ENCODE data around the gene ATP1A4.

DNA sequence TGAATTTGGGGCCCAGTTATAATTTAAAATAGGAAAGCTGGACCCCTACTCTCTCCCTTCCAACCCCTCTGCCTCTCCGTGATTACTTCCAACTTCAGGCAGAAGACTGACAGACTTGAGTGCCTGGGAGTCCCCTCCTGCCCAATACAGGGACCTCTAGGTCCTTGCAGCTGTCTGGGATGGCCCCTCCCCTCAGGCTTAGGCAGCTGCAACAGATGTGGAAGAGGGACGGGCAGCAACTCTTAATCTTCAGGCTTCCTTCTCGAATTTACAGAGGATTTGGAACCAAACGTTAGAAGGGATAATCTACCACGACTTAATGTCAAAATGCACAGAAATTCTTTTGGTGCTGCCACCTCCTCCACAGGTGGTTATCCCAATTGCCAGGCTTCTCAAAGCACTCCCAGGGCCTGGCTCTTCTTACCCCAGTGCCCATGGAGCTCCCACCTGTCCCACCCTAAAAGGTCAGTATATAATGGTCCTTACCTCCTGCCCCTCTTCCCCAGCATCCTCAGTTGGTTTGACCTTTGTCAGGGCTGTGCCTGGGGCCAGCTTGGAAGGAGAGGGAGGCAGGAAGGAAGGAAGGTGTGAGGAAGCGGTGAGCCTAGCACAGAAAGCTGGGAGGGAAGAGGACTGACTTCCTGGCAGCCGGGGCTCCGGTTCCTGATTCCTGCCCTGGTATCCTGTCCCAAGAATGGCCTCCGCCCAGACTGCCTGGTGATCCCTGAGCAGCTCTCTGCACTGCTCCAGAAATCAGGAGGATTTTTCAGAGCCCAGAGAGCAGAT, 56.6 kb downstream of the ATP1A4 start:
- TF ChIP-seq, protein P1, sequence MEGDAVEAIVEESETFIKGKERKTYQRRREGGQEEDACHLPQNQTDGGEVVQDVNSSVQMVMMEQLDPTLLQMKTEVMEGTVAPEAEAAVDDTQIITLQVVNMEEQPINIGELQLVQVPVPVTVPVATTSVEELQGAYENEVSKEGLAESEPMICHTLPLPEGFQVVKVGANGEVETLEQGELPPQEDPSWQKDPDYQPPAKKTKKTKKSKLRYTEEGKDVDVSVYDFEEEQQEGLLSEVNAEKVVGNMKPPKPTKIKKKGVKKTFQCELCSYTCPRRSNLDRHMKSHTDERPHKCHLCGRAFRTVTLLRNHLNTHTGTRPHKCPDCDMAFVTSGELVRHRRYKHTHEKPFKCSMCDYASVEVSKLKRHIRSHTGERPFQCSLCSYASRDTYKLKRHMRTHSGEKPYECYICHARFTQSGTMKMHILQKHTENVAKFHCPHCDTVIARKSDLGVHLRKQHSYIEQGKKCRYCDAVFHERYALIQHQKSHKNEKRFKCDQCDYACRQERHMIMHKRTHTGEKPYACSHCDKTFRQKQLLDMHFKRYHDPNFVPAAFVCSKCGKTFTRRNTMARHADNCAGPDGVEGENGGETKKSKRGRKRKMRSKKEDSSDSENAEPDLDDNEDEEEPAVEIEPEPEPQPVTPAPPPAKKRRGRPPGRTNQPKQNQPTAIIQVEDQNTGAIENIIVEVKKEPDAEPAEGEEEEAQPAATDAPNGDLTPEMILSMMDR (IDR thresholded peaks at IDR 0.05) = no peak
- no peak for TF ChIP-seq POLR2A (IDR thresholded peaks at IDR 0.05)
